GM21717 (cell line): ENCODE results near the gene TAF4B.
A peak's percentile ranks its signal among the peaks of the same experiment; 100 is the strongest.
"Not testable (repeated sequence)": the region's sequence is repeated elsewhere in the genome, so short reads cannot be mapped to it uniquely, and the experiment has no call there.

ENCODE experiments used
- ATAC-seq: cut with Tn5 transposase; IDR thresholded peaks from one replicate; pipeline ENCODE4 v1.9.1; 2021; ENCODE audit warnings: mild to moderate bottlenecking, moderate library complexity; ENCODE audit not compliant: unreplicated experiment

TAF4B gene

GRCh38 chr18:26378701-26379100 is 152.5 kb downstream of the TAF4B start:
- no peak for ATAC-seq

- ATAC-seq, result not testable (repeated sequence)
Measured at GRCh38 chr18:26381555-26381954, 155.3 kb downstream of the TAF4B start.

GRCh38 chr18:26383454-26384270 is 157.4 kb downstream of the TAF4B start:
- peak; percentile 78 for ATAC-seq

GRCh38 chr18:26386002-26386401 is 159.8 kb downstream of the TAF4B start:
- ATAC-seq, result no peak

GRCh38 chr18:26386441-26386840 is 160.2 kb downstream of the TAF4B start:
- ATAC-seq, result no peak

- no peak for ATAC-seq
Measured at GRCh38 chr18:26394047-26394654, 167.9 kb downstream of the TAF4B start.

GRCh38 chr18:26397019-26397418 is 170.8 kb downstream of the TAF4B start:
- no peak for ATAC-seq

GRCh38 chr18:26403491-26403890 is 177.2 kb downstream of the TAF4B start:
- no peak for ATAC-seq

- peak; percentile 78 for ATAC-seq
Measured at GRCh38 chr18:26405190-26405801, 179.1 kb downstream of the TAF4B start.

- ATAC-seq, result no peak
Measured at GRCh38 chr18:26406324-26406723, 180.1 kb downstream of the TAF4B start.

- ATAC-seq, result no peak
Measured at GRCh38 chr18:26406854-26407517, 180.7 kb downstream of the TAF4B start.

GRCh38 chr18:26407736-26408601 is 181.7 kb downstream of the TAF4B start:
- ATAC-seq, result no peak

- no peak for ATAC-seq
Measured at GRCh38 chr18:26409091-26409490, 182.8 kb downstream of the TAF4B start.

GRCh38 chr18:26414901-26415440 is 188.7 kb downstream of the TAF4B start:
- no peak for ATAC-seq

- no peak for ATAC-seq
Measured at GRCh38 chr18:26415631-26416030, 189.4 kb downstream of the TAF4B start.

GRCh38 chr18:26416652-26417150 is 190.5 kb downstream of the TAF4B start:
- no peak for ATAC-seq

- ATAC-seq, result no peak
Measured at GRCh38 chr18:26417190-26417589, 190.9 kb downstream of the TAF4B start.

- no peak for ATAC-seq
Measured at GRCh38 chr18:26418225-26418624, 192.0 kb downstream of the TAF4B start.

- no peak for ATAC-seq
Measured at GRCh38 chr18:26419746-26420145, 193.5 kb downstream of the TAF4B start.

GRCh38 chr18:26421503-26421902 is 195.3 kb downstream of the TAF4B start:
- no peak for ATAC-seq
